Measurements from ENCODE around the gene EARS2. TPM values are rescaled to one million over a fixed set of nuclear protein-coding genes. Genes with fewer than 3 reads are reported as not detected.

The EARS2 gene
- total RNA-seq, 4 donors from 2014 or later, result 18.0 to 81.8 (median 39.5) TPM

DNA sequence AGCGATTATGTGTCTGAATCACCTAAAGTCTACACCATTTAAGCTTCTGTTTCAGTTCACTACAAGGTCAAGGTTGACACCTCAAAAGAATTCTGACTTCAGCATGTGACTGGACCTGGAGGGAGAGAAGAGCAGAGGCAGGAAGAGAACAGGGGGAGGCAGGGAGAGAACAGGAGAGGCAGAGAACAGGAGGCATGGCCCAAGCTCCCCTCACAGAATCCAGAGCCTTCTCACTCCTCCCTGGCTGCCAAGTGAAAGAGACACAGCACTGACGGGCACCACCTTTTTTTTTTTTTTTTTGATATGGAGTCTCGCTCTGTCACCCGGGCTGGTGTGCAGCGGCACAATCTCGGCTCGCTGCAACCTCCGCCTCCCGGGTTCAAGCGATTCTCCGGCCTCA, 58.3 kb downstream of the EARS2 start:
- H3K27me3 ChIP-seq, result no peaks in the 10 kb centered on the region
- TF ChIP-seq POLR2A (IDR thresholded peaks at IDR 0.05), result no peak
- TF ChIP-seq, protein P1, sequence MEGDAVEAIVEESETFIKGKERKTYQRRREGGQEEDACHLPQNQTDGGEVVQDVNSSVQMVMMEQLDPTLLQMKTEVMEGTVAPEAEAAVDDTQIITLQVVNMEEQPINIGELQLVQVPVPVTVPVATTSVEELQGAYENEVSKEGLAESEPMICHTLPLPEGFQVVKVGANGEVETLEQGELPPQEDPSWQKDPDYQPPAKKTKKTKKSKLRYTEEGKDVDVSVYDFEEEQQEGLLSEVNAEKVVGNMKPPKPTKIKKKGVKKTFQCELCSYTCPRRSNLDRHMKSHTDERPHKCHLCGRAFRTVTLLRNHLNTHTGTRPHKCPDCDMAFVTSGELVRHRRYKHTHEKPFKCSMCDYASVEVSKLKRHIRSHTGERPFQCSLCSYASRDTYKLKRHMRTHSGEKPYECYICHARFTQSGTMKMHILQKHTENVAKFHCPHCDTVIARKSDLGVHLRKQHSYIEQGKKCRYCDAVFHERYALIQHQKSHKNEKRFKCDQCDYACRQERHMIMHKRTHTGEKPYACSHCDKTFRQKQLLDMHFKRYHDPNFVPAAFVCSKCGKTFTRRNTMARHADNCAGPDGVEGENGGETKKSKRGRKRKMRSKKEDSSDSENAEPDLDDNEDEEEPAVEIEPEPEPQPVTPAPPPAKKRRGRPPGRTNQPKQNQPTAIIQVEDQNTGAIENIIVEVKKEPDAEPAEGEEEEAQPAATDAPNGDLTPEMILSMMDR (IDR thresholded peaks at IDR 0.05), result no peak
- intact Hi-C loops (cut with DNase I; ENCODE audit: low total_unique reads), result no loop called here
- no peaks in the 10 kb centered on the region for H3K9me3 ChIP-seq
- no peak for DNase-seq
- no peak overlapping the region for H3K27ac ChIP-seq
- no peaks in the 10 kb centered on the region for H3K4me1 ChIP-seq
- no peak overlapping the region for H3K4me3 ChIP-seq
- no peaks in the 10 kb centered on the region for H3K36me3 ChIP-seq

DNA sequence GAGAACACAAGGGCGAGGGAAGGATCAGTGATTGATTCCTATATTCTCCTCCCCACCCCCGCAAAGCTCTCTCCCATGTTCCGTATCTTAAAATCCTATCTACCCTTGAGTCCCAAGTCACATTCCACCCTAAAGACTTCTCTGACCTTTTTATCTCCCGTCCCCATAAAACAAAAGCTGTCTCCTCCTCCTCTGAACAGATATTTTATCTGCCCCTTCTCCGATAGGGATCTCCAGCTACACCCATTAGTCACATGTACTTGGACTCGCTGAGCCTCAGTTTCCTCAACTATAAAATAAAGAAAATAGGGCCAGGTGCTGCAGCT, 59.6 kb downstream of the EARS2 start:
- no peak for DNase-seq
- intact Hi-C loops (cut with DNase I; ENCODE audit: low total_unique reads), result no loop called here
- Histone ChIP-seq H3K36me3 (no peaks in the 10 kb centered on the region), H3K9me3 (no peaks in the 10 kb centered on the region), H3K4me3 (no peak overlapping the region), H3K27ac (peak overlapping the region; percentile 74 to 77), H3K4me1 (no peaks in the 10 kb centered on the region), H3K27me3 (no peaks in the 10 kb centered on the region)
- TF ChIP-seq, protein P1 (IDR thresholded peaks at IDR 0.05), result no peak
- no peak for TF ChIP-seq POLR2A (IDR thresholded peaks at IDR 0.05)

DNA sequence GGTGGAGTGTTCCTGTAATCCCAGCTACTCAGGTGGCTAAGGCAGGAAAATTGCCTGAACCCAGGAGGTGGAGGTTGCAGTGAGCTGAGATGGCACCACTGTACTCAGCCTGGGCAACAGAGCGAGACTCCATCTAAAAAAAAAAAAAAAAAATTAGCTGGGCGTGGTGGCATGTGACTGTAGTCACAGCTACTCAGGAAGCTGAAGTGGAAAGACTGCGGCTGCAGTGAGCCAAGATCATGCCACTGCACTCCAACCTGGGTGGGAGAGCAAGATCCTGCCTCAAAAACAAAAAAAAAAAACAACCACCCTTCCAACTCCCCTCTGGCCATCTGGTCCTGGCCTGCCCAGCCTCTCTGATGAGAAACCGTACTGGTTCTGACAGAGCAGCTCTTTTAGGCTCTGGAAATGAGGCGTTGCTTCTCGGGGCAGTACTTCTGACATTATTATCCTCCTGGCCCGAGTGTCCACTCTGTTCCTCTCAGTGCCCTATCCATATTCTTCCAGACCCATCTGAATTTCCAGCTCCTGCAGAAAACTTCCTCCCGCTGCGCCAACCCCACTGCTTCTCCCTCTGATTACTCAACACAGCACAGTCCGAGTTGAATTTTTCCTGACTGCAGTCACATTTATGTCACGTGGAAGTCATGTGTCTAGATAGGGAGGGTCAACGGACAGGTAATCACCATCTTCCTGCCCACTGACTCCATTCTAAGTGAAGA, 60.2 kb downstream of the EARS2 start:
- Histone ChIP-seq H3K27me3 (no peaks in the 10 kb centered on the region), H3K4me1 (no peaks in the 10 kb centered on the region), H3K27ac (peak overlapping the region; percentile 74 to 77), H3K9me3 (no peaks in the 10 kb centered on the region), H3K36me3 (no peaks in the 10 kb centered on the region), H3K4me3 (no peak overlapping the region)
- peak; percentile 55 to 62 for DNase-seq
- intact Hi-C loops (cut with DNase I; ENCODE audit: low total_unique reads), result no loop called here
- TF ChIP-seq, protein P1 (IDR thresholded peaks at IDR 0.05), result no peak
- TF ChIP-seq POLR2A (IDR thresholded peaks at IDR 0.05), result no peak

DNA sequence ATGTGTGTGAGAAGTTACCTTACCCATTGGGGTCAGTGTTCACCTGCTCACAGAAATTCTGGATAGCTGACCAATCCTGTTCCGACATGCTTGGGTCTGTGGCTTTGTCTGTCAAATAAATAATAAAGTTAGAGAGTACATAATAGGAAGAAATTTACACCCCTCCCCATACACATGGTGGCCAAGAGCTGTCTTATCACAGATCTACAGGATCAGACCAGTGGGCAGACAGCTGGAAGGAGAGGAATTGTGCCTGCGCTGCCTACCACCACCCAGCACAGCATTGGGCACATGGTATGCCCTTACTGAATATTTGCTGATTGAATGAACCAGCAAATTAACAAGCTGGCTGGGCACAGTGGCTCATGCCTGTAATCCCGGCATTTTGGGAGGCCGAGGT, 61.5 kb downstream of the EARS2 start:
- H3K36me3 ChIP-seq, result no peaks in the 10 kb centered on the region
- no peak for TF ChIP-seq POLR2A (IDR thresholded peaks at IDR 0.05)
- TF ChIP-seq, protein P1 (IDR thresholded peaks at IDR 0.05), result no peak
- no peaks in the 10 kb centered on the region for H3K27me3 ChIP-seq
- H3K9me3 ChIP-seq, result no peaks in the 10 kb centered on the region
- peak overlapping the region; percentile 74 to 77 for H3K27ac ChIP-seq
- H3K4me3 ChIP-seq, result no peak overlapping the region
- H3K4me1 ChIP-seq, result no peaks in the 10 kb centered on the region
- DNase-seq, result no peak
- intact Hi-C loops (cut with DNase I; ENCODE audit: low total_unique reads), result no loop called here

DNA sequence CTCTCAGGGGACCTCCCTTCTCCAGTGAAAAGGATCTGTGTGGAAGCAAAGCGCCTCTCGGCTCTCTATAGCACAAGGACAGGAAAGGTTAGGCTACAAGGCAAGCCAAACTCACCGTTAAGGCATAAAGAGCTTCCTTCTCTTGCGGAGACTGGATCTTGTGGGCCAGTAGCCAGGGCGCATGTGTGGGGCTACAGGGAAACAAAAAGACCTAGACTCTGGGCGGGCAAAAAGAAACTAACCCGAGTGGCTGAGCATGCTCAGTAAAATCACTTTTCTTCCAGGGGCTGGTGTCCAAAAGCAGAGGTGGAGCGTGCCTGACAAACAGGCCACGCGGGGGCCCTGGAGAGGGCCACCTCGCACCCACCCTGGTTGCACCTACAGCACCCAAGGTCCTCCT, 63.0 kb downstream of the EARS2 start:
- TF ChIP-seq POLR2A (IDR thresholded peaks at IDR 0.05), result no peak
- TF ChIP-seq, protein P1 (IDR thresholded peaks at IDR 0.05), result no peak
- intact Hi-C loops (cut with DNase I; ENCODE audit: low total_unique reads), result no loop called here
- H3K4me1 ChIP-seq, result no peaks in the 10 kb centered on the region
- DNase-seq, result no peak
- H3K27me3 ChIP-seq, result no peaks in the 10 kb centered on the region
- no peaks in the 10 kb centered on the region for H3K36me3 ChIP-seq
- no peaks in the 10 kb centered on the region for H3K9me3 ChIP-seq
- H3K4me3 ChIP-seq, result no peak overlapping the region
- no peak overlapping the region for H3K27ac ChIP-seq
